DOHH2 (cell line): ENCODE data around the gene PGGHG.

Experiments
- H3F3A ChIP-seq: fragments of 200-600 bp; sonication (generic), shearing (Covaris generic); 2 replicates; pipeline ENCODE4 v1.6.0; 2016; ENCODE audit warnings: antibody characterized with exemption, mild to moderate bottlenecking; ENCODE audit not compliant: control insufficient read depth, insufficient read depth
- H3K27ac ChIP-seq: fragments of 200-600 bp; sonication (generic); 2 replicates; pipeline ENCODE4 v1.5.1; 2014; ENCODE audit warnings: low read depth, mild to moderate bottlenecking, low read length, moderate library complexity
- H3K27me3 ChIP-seq: fragments of 200-600 bp; sonication (generic); 2 replicates; pipeline ENCODE4 v1.6.1; 2014; ENCODE audit warnings: mild to moderate bottlenecking, low read length, mixed read lengths; ENCODE audit not compliant: control insufficient read depth
- H3K36me3 ChIP-seq: fragments of 200-600 bp; sonication (generic); 2 replicates; pipeline ENCODE4 v1.6.1; 2014; ENCODE audit warnings: mild to moderate bottlenecking, low read length, moderate library complexity, mixed read lengths; ENCODE audit not compliant: control insufficient read depth
- H3K4me1 ChIP-seq: fragments of 200-600 bp; sonication (generic); 2 replicates; pipeline ENCODE4 v1.6.1; 2014; ENCODE audit warnings: mild to moderate bottlenecking, low read length, mixed read lengths; ENCODE audit not compliant: control insufficient read depth
- H3K4me2 ChIP-seq: fragments of 200-600 bp; sonication (generic); 2 replicates; pipeline ENCODE4 v1.6.0; 2014; ENCODE audit warnings: mild to moderate bottlenecking, low read length, moderate library complexity
- H3K4me3 ChIP-seq: fragments of 200-600 bp; sonication (generic); 2 replicates; pipeline ENCODE4 v1.5.1; 2014; ENCODE audit warnings: mild to moderate bottlenecking, low read length, mixed read lengths
- H3K79me2 ChIP-seq: fragments of 200-600 bp; sonication (generic); 2 replicates; pipeline ENCODE4 v1.6.1; 2014; ENCODE audit warnings: mild to moderate bottlenecking, low read length, mixed read lengths; ENCODE audit not compliant: control insufficient read depth
- H3K9me2 ChIP-seq: fragments of 200-600 bp; sonication (generic); replicated peaks from 2 replicates; pipeline ENCODE4 v1.6.1; 2014; ENCODE audit warnings: mild to moderate bottlenecking, low read length, mixed read lengths; ENCODE audit not compliant: control insufficient read depth
- H3K9me3 ChIP-seq: fragments of 200-600 bp; sonication (generic); 2 replicates; pipeline ENCODE4 v1.6.1; 2014; ENCODE audit warnings: antibody characterized with exemption, low read length, mixed read lengths; ENCODE audit not compliant: control insufficient read depth, insufficient read depth
- H4K20me1 ChIP-seq: fragments of 200-600 bp; sonication (generic); 2 replicates; pipeline ENCODE4 v1.6.0; 2014; ENCODE audit warnings: low read depth, mild to moderate bottlenecking, antibody characterized with exemption, low read length, moderate library complexity; ENCODE audit not compliant: control insufficient read depth, insufficient read depth
- CTCF ChIP-seq: fragments of 200-600 bp; sonication (generic); IDR thresholded peaks from one replicate; pipeline ENCODE4 v1.5.1; 2014; ENCODE audit warnings: antibody characterized with exemption, mild to moderate bottlenecking, low read depth, low read length; ENCODE audit not compliant: poor library complexity, severe bottlenecking
- EZH2phosphoT487 ChIP-seq: fragments of 200-600 bp; sonication (generic); IDR thresholded peaks from 2 replicates; pipeline ENCODE4 v1.6.1; 2017; ENCODE audit warnings: borderline replicate concordance, mild to moderate bottlenecking, antibody characterized with exemption, low read length, moderate library complexity, mixed read lengths

PGGHG gene

DNA sequence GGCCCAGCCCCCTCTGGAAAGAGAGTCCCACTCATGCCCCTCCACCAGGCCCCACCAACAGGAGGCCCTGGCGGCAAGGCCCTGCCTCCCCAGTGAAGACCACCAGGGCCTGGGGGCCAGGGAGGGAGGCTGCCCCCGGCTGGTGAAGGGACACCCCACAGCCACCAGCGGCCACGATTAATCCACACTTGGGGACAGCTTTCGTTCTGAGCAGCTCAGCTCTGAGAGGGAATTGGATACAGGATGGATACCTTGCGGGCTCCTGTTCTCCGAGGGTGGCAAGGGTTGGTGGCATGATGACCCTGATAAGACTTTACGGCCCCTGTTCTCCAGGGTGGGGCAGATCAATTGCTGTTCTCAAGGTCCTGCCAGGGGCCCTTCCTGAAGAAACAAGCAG is 17.6 kb upstream of the PGGHG start:
- Histone ChIP-seq H3K4me2 (no peak overlapping the region), H3F3A (peaks cover 33% of the 10 kb centered on the region), H3K9me3 (peaks cover 4% of the 10 kb centered on the region; the same call in 1 of the 2 replicates), H3K4me3 (no peak overlapping the region), H3K27me3 (no peaks in the 10 kb centered on the region), H3K4me1 (peaks cover 53% of the 10 kb centered on the region), H4K20me1 (no peaks in the 10 kb centered on the region), H3K27ac (no peak overlapping the region), H3K79me2 (peaks cover 9% of the 10 kb centered on the region), H3K9me2 (no peaks in the 10 kb centered on the region), H3K36me3 (0 out of 2 replicates have a peak, but pooled peaks cover 3% of the 10 kb centered on the region)
- TF ChIP-seq EZH2phosphoT487 (no peak), CTCF (no peak)

DNA sequence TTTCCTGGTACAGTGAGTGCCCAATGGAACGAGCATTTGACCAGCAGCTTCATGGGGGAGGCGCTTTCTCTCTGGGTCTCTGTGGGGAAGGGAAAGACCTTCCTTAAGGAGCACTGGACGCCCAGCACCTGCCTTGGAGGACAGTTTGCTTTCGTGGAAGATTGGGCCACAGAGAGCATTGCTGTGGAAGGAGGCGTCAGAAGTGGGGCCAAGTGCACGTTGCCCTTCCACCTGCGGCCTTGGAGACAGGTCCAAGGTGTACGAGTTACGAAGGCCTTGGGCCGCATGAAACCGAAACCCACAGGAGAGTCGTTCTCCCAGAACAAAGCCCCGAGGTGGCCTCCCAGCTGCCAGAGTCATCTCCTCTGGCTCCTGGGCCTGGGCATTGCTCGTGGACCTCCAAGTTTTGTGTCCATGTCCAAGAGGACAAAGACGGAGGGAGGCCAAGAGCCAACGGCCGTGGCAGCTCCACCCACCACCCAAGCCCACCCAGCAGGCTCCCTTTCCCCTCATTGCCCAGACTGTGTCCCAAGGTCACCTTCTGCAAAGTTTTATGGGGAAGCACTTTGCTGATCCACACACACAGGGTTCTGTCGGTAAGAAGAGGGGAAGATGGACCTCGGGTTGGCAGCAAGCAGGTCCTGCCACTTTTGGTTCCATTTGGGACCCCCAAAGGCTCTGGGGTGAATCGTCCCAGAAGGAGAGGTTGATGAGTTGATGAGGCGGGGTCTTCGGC is 16.6 kb upstream of the PGGHG start:
- TF ChIP-seq CTCF = no peak
- no peak for TF ChIP-seq EZH2phosphoT487
- Histone ChIP-seq H3F3A (peaks cover 26% of the 10 kb centered on the region), H3K36me3 (0 out of 2 replicates have a peak, but pooled peaks cover 3% of the 10 kb centered on the region), H3K4me3 (no peak overlapping the region), H3K79me2 (peaks cover 9% of the 10 kb centered on the region), H3K27ac (no peak overlapping the region), H4K20me1 (no peaks in the 10 kb centered on the region), H3K27me3 (no peaks in the 10 kb centered on the region), H3K9me3 (peaks cover 9% of the 10 kb centered on the region), H3K4me2 (no peak overlapping the region), H3K9me2 (no peaks in the 10 kb centered on the region), H3K4me1 (peaks cover 50% of the 10 kb centered on the region)

DNA sequence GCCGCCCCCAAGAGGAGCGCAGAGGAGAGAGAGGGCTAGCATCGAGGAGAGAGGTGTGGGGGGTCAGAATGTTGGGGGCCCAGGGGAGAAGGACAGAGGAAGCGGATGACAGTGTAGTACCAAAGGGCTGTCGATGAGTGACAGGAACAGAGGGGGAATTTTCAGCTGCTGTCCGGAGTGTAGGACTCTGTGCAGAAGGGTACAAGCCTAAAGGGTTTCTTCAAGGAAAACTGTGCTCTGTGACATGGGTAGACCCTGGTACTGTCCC is 16.1 kb upstream of the PGGHG start:
- no peak overlapping the region for H3K4me2 ChIP-seq
- H3K4me1 ChIP-seq = peaks cover 45% of the 10 kb centered on the region
- H3F3A ChIP-seq = peaks cover 22% of the 10 kb centered on the region
- H3K9me2 ChIP-seq = no peaks in the 10 kb centered on the region
- peaks cover 9% of the 10 kb centered on the region for H3K79me2 ChIP-seq
- H4K20me1 ChIP-seq = no peaks in the 10 kb centered on the region
- H3K36me3 ChIP-seq = 0 out of 2 replicates have a peak, but pooled peaks cover 3% of the 10 kb centered on the region
- no peak overlapping the region for H3K27ac ChIP-seq
- H3K9me3 ChIP-seq = peaks cover 9% of the 10 kb centered on the region
- H3K27me3 ChIP-seq = no peaks in the 10 kb centered on the region
- TF ChIP-seq EZH2phosphoT487 (no peak), CTCF (no peak)
- no peak overlapping the region for H3K4me3 ChIP-seq
